ENCODE results near the gene KLF11. TPM values are rescaled to one million over a fixed set of nuclear protein-coding genes. Genes with fewer than 3 reads are reported as not detected.

The KLF11 gene
- total and polyA plus RNA-seq, 4 donors: 10.2 to 13.3 (median 11.4) TPM

GRCh38 chr2:10022041-10022421 lies 21.3 kb upstream of the KLF11 start:
- WGBS (ENCODE audit: insufficient coverage): 96% methylated on average over 11 of the region's 16 CpGs
- Histone ChIP-seq H3K4me3 (ENCODE audit: low read depth, low read length) (no peak overlapping the region), H3K36me3 (ENCODE audit: control insufficient read depth, insufficient read depth, low read length) (no peaks in the 10 kb centered on the region), H3K27me3 (ENCODE audit: control insufficient read depth, insufficient read depth, low read length) (no peaks in the 10 kb centered on the region), H3K9me3 (ENCODE audit: control insufficient read depth, insufficient read depth, low read length) (peaks cover 2% of the 10 kb centered on the region), H3K27ac (ENCODE audit: low read depth, low read length) (no peak overlapping the region), H3K4me1 (ENCODE audit: control insufficient read depth, insufficient read depth, low read length) (peaks cover under 1% of the 10 kb centered on the region)
- no peak for DNase-seq (ENCODE audit: low read depth in 4 of 6, low spot score in 6 of 6)

GRCh38 chr2:10022445-10022844 lies 20.9 kb upstream of the KLF11 start:
- no peaks in the 10 kb centered on the region for H3K27me3 ChIP-seq (ENCODE audit: control insufficient read depth, insufficient read depth, low read length)
- WGBS (ENCODE audit: insufficient coverage): 95% methylated on average over 3 of the region's 4 CpGs
- H3K9me3 ChIP-seq (ENCODE audit: control insufficient read depth, insufficient read depth, low read length): peaks cover under 1% of the 10 kb centered on the region
- no peak overlapping the region for H3K27ac ChIP-seq (ENCODE audit: low read depth, low read length)
- H3K36me3 ChIP-seq (ENCODE audit: control insufficient read depth, insufficient read depth, low read length): no peaks in the 10 kb centered on the region
- DNase-seq (ENCODE audit: low read depth in 4 of 6, low spot score in 6 of 6): no peak
- peaks cover 3% of the 10 kb centered on the region for H3K4me1 ChIP-seq (ENCODE audit: control insufficient read depth, insufficient read depth, low read length)
- H3K4me3 ChIP-seq (ENCODE audit: low read depth, low read length): no peak overlapping the region

GRCh38 chr2:10022966-10023662 lies 20.2 kb upstream of the KLF11 start:
- no peaks in the 10 kb centered on the region for H3K9me3 ChIP-seq (ENCODE audit: control insufficient read depth, insufficient read depth, low read length)
- no peaks in the 10 kb centered on the region for H3K36me3 ChIP-seq (ENCODE audit: control insufficient read depth, insufficient read depth, low read length)
- WGBS (ENCODE audit: insufficient coverage): 81% methylated on average over 8 of the region's 10 CpGs
- H3K4me3 ChIP-seq (ENCODE audit: low read depth, low read length): no peak overlapping the region
- no peak overlapping the region for H3K27ac ChIP-seq (ENCODE audit: low read depth, low read length)
- peaks cover 3% of the 10 kb centered on the region for H3K4me1 ChIP-seq (ENCODE audit: control insufficient read depth, insufficient read depth, low read length)
- DNase-seq (ENCODE audit: low read depth in 4 of 6, low spot score in 6 of 6): no peak
- H3K27me3 ChIP-seq (ENCODE audit: control insufficient read depth, insufficient read depth, low read length): no peaks in the 10 kb centered on the region

GRCh38 chr2:10026940-10027569 lies 16.3 kb upstream of the KLF11 start:
- Histone ChIP-seq H3K4me1 (ENCODE audit: control insufficient read depth, insufficient read depth, low read length) (peaks cover 25% of the 10 kb centered on the region), H3K4me3 (ENCODE audit: low read depth, low read length) (no peak overlapping the region), H3K36me3 (ENCODE audit: control insufficient read depth, insufficient read depth, low read length) (no peaks in the 10 kb centered on the region), H3K27ac (ENCODE audit: low read depth, low read length) (no peak overlapping the region), H3K27me3 (ENCODE audit: control insufficient read depth, insufficient read depth, low read length) (no peaks in the 10 kb centered on the region), H3K9me3 (ENCODE audit: control insufficient read depth, insufficient read depth, low read length) (no peaks in the 10 kb centered on the region)
- 88% methylated on average over 6 of the region's 8 CpGs for WGBS (ENCODE audit: insufficient coverage)
- DNase-seq (ENCODE audit: low read depth in 4 of 6, low spot score in 6 of 6): no peak

GRCh38 chr2:10027660-10028330 lies 15.6 kb upstream of the KLF11 start:
- no peaks in the 10 kb centered on the region for H3K36me3 ChIP-seq (ENCODE audit: control insufficient read depth, insufficient read depth, low read length)
- H3K27ac ChIP-seq (ENCODE audit: low read depth, low read length): peak overlapping the region; percentile 43
- H3K4me1 ChIP-seq (ENCODE audit: control insufficient read depth, insufficient read depth, low read length): peaks cover 25% of the 10 kb centered on the region
- no peak for DNase-seq (ENCODE audit: low read depth in 4 of 6, low spot score in 6 of 6)
- no peaks in the 10 kb centered on the region for H3K27me3 ChIP-seq (ENCODE audit: control insufficient read depth, insufficient read depth, low read length)
- 85% methylated on average over 15 of the region's 16 CpGs for WGBS (ENCODE audit: insufficient coverage)
- no peak overlapping the region for H3K4me3 ChIP-seq (ENCODE audit: low read depth, low read length)
- H3K9me3 ChIP-seq (ENCODE audit: control insufficient read depth, insufficient read depth, low read length): no peaks in the 10 kb centered on the region

- DNase-seq (ENCODE audit: low read depth in 4 of 6, low spot score in 6 of 6): no peak
- Histone ChIP-seq H3K36me3 (ENCODE audit: control insufficient read depth, insufficient read depth, low read length) (no peaks in the 10 kb centered on the region), H3K27ac (ENCODE audit: low read depth, low read length) (peak overlapping the region; percentile 43), H3K9me3 (ENCODE audit: control insufficient read depth, insufficient read depth, low read length) (no peaks in the 10 kb centered on the region), H3K27me3 (ENCODE audit: control insufficient read depth, insufficient read depth, low read length) (no peaks in the 10 kb centered on the region), H3K4me3 (ENCODE audit: low read depth, low read length) (no peak overlapping the region), H3K4me1 (ENCODE audit: control insufficient read depth, insufficient read depth, low read length) (peaks cover 25% of the 10 kb centered on the region)
- WGBS (ENCODE audit: insufficient coverage): 68% methylated on average over 9 of the region's 16 CpGs
These were observed 14.9 kb upstream of the KLF11 start for GRCh38 chr2:10028407-10028987.

GRCh38 chr2:10028988-10029874 lies 14.1 kb upstream of the KLF11 start:
- H3K36me3 ChIP-seq (ENCODE audit: control insufficient read depth, insufficient read depth, low read length): no peaks in the 10 kb centered on the region
- peak in 1 of 6 donors; percentile 49 for DNase-seq (ENCODE audit: low read depth in 4 of 6, low spot score in 6 of 6)
- H3K27ac ChIP-seq (ENCODE audit: low read depth, low read length): peak overlapping the region; percentile 29
- H3K4me1 ChIP-seq (ENCODE audit: control insufficient read depth, insufficient read depth, low read length): peaks cover 25% of the 10 kb centered on the region
- no peaks in the 10 kb centered on the region for H3K27me3 ChIP-seq (ENCODE audit: control insufficient read depth, insufficient read depth, low read length)
- WGBS (ENCODE audit: insufficient coverage): 35% methylated on average over 17 of the region's 26 CpGs
- no peaks in the 10 kb centered on the region for H3K9me3 ChIP-seq (ENCODE audit: control insufficient read depth, insufficient read depth, low read length)
- H3K4me3 ChIP-seq (ENCODE audit: low read depth, low read length): no peak overlapping the region

GRCh38 chr2:10029875-10030223 lies 13.5 kb upstream of the KLF11 start:
- Histone ChIP-seq H3K27me3 (ENCODE audit: control insufficient read depth, insufficient read depth, low read length) (no peaks in the 10 kb centered on the region), H3K4me1 (ENCODE audit: control insufficient read depth, insufficient read depth, low read length) (peaks cover 25% of the 10 kb centered on the region), H3K4me3 (ENCODE audit: low read depth, low read length) (no peak overlapping the region), H3K9me3 (ENCODE audit: control insufficient read depth, insufficient read depth, low read length) (no peaks in the 10 kb centered on the region), H3K27ac (ENCODE audit: low read depth, low read length) (peak overlapping the region; percentile 57), H3K36me3 (ENCODE audit: control insufficient read depth, insufficient read depth, low read length) (no peaks in the 10 kb centered on the region)
- no peak for DNase-seq (ENCODE audit: low read depth in 4 of 6, low spot score in 6 of 6)
- WGBS (ENCODE audit: insufficient coverage): 86% methylated on average over 1 of the region's 7 CpGs

GRCh38 chr2:10030311-10030736 lies 13.0 kb upstream of the KLF11 start:
- peaks cover 27% of the 10 kb centered on the region for H3K4me1 ChIP-seq (ENCODE audit: control insufficient read depth, insufficient read depth, low read length)
- H3K27me3 ChIP-seq (ENCODE audit: control insufficient read depth, insufficient read depth, low read length): no peaks in the 10 kb centered on the region
- peak overlapping the region; percentile 16 for H3K4me3 ChIP-seq (ENCODE audit: low read depth, low read length)
- H3K36me3 ChIP-seq (ENCODE audit: control insufficient read depth, insufficient read depth, low read length): no peaks in the 10 kb centered on the region
- no peaks in the 10 kb centered on the region for H3K9me3 ChIP-seq (ENCODE audit: control insufficient read depth, insufficient read depth, low read length)
- DNase-seq (ENCODE audit: low read depth in 4 of 6, low spot score in 6 of 6): peak in 2 of 6 donors; percentile 52 to 83
- 45% methylated on average over 7 of the region's 9 CpGs for WGBS (ENCODE audit: insufficient coverage)
- peak overlapping the region; percentile 57 for H3K27ac ChIP-seq (ENCODE audit: low read depth, low read length)

Measured in spinal cord (tissue), 10 donors.